OCI-LY1 (cell line): ENCODE data around the gene CCNDBP1.

Source experiments
- EZH2 ChIP-seq: fragments of 200-600 bp; sonication (generic), shearing (Covaris generic); IDR thresholded peaks from 2 replicates; pipeline ENCODE4 v1.8.0; 2017; ENCODE audit warnings: borderline replicate concordance, mixed run types, mild to moderate bottlenecking, antibody characterized with exemption, low read length, moderate library complexity, mixed read lengths
- TF ChIP-seq, protein P1 (sequence below): fragments of 200-600 bp; sonication (generic), shearing (Covaris generic); IDR thresholded peaks from 2 replicates; pipeline ENCODE4 v1.5.1; 2017; ENCODE audit warnings: mild to moderate bottlenecking, antibody characterized with exemption, low read length, moderate library complexity, mixed read lengths

- TF ChIP-seq, protein P1, sequence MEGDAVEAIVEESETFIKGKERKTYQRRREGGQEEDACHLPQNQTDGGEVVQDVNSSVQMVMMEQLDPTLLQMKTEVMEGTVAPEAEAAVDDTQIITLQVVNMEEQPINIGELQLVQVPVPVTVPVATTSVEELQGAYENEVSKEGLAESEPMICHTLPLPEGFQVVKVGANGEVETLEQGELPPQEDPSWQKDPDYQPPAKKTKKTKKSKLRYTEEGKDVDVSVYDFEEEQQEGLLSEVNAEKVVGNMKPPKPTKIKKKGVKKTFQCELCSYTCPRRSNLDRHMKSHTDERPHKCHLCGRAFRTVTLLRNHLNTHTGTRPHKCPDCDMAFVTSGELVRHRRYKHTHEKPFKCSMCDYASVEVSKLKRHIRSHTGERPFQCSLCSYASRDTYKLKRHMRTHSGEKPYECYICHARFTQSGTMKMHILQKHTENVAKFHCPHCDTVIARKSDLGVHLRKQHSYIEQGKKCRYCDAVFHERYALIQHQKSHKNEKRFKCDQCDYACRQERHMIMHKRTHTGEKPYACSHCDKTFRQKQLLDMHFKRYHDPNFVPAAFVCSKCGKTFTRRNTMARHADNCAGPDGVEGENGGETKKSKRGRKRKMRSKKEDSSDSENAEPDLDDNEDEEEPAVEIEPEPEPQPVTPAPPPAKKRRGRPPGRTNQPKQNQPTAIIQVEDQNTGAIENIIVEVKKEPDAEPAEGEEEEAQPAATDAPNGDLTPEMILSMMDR, result no peak
- no peak for TF ChIP-seq EZH2
Measured at GRCh38 chr15:43210172-43210745, 25.1 kb downstream of the CCNDBP1 start.
